H1 (cell line): ENCODE measurements around the gene VWA3B. TPM values are rescaled to one million over a fixed set of nuclear protein-coding genes. Genes with fewer than 3 reads are reported as not detected.

Source experiments
- CTCF ChIA-PET: fragments of 300-600 bp; sonication (Branson Sonifier 250); formaldehyde crosslinking; loops from one replicate; lab custom pipeline; 2021; ENCODE audit not compliant: partially characterized antibody; lab: Charles Lee
- POLR2A ChIA-PET: fragments of 300-600 bp; sonication (Branson Sonifier 250); formaldehyde crosslinking; loops from one replicate; lab custom pipeline; 2021; ENCODE audit warnings: inconsistent platforms; ENCODE audit not compliant: partially characterized antibody; lab: Charles Lee
- DNase-seq, 2 experiments: peaks; one replicate each; pipeline versions ENCODE4 v3.0.0 to v3.0.0-alpha.2; 2010 to 2022; ENCODE audit warnings: low spot score in 2 of 2, low read depth in 1 of 2, mixed read lengths in 1 of 2
- FAIRE-seq: peaks from 2 replicates; lab custom pipeline; 2011; peaks lifted over from hg19 to GRCh38; lab: Jason Lieb, UNC
- H2AFZ ChIP-seq: 2 replicates; pipeline ENCODE4 v1.8.1; 2012; ENCODE audit warnings: low read length, inconsistent platforms
- H2AK5ac ChIP-seq: 2 replicates; pipeline ENCODE4 v1.6.1; 2013; ENCODE audit warnings: low read depth, low read length
- H2BK120ac ChIP-seq: replicated peaks from 2 replicates; pipeline ENCODE3; 2013; ENCODE audit warnings: low read depth, low read length, inconsistent platforms
- H2BK12ac ChIP-seq: 2 replicates; pipeline ENCODE4 v1.6.1; 2013; ENCODE audit warnings: low read depth, low read length
- H2BK15ac ChIP-seq: 2 replicates; pipeline ENCODE4 v1.6.1; 2013; ENCODE audit warnings: low read length
- H2BK20ac ChIP-seq: 2 replicates; pipeline ENCODE4 v1.6.1; 2013; ENCODE audit warnings: low read length
- H2BK5ac ChIP-seq: 2 replicates; pipeline ENCODE4 v1.6.1; 2013; ENCODE audit warnings: low read depth, low read length
- H3K14ac ChIP-seq: 2 replicates; pipeline ENCODE4 v1.6.1; 2013; ENCODE audit warnings: inconsistent platforms; ENCODE audit not compliant: insufficient read length
- H3K18ac ChIP-seq: 2 replicates; pipeline ENCODE4 v1.6.1; 2013; ENCODE audit warnings: low read length; ENCODE audit errors: extremely low read depth
- H3K23ac ChIP-seq: 2 replicates; pipeline ENCODE4 v1.6.1; 2013; ENCODE audit warnings: inconsistent platforms; ENCODE audit not compliant: insufficient read length
- H3K23me2 ChIP-seq: 2 replicates; pipeline ENCODE4 v1.6.1; 2013; ENCODE audit warnings: low read depth, low read length
- H3K27ac ChIP-seq: 2 replicates; pipeline ENCODE4 v1.6.1; 2011; ENCODE audit warnings: low read depth, low read length, inconsistent platforms
- H3K27me3 ChIP-seq, 4 experiments: replicated peaks in 1 of 4; 1 replicate in 1 of 4; 2 replicates in 3 of 4; pipeline versions ENCODE4 v1.6.1 to v1.8.1; 2011 to 2013; ENCODE audit warnings: low read length in 3 of 4, mild to moderate bottlenecking in 3 of 4, inconsistent platforms in 2 of 4, mixed read lengths in 2 of 4, moderate library complexity in 1 of 4; ENCODE audit not compliant: control insufficient read depth in 3 of 4, insufficient read depth in 3 of 4; ENCODE audit errors: extremely low read depth in 1 of 4
- H3K36me3 ChIP-seq, 4 experiments: 2 replicates each; pipeline versions ENCODE4 v1.6.1 to v1.8.1; 2011 to 2013; ENCODE audit warnings: mild to moderate bottlenecking in 4 of 4, low read length in 3 of 4, moderate library complexity in 2 of 4, control low read depth in 1 of 4, inconsistent platforms in 1 of 4; ENCODE audit not compliant: insufficient read depth in 4 of 4, control insufficient read depth in 2 of 4
- H3K4ac ChIP-seq: replicated peaks from 2 replicates; pipeline ENCODE3; 2013; ENCODE audit warnings: low read length, low read depth, mixed read lengths, inconsistent platforms; ENCODE audit not compliant: insufficient read length
- H3K4me1 ChIP-seq, 4 experiments: replicated peaks in 1 of 4; 1 replicate in 1 of 4; 2 replicates in 3 of 4; pipeline versions ENCODE4 v1.6.1 to v1.8.1; 2011 to 2013; ENCODE audit warnings: low read length in 3 of 4, inconsistent platforms in 2 of 4, mixed read lengths in 1 of 4; ENCODE audit not compliant: insufficient read depth in 4 of 4, control insufficient read depth in 3 of 4
- H3K4me2 ChIP-seq, 2 experiments: 2 replicates each; pipeline versions ENCODE4 v1.6.1 to v1.8.1; 2011 to 2013; ENCODE audit warnings: low read depth in 2 of 2, low read length in 2 of 2, control low read depth in 1 of 2, inconsistent platforms in 1 of 2, mild to moderate bottlenecking in 1 of 2; ENCODE audit not compliant: insufficient read depth in 1 of 2
- H3K4me3 ChIP-seq, 4 experiments: fragments of 200-600, 300-600 bp in 1 of 4; sonication (generic), shearing (Covaris generic), sonication (Bioruptor Twin) in 1 of 4; 2 replicates each; pipeline versions ENCODE4 v1.5.1 to v1.8.1; 2011 to 2016; ENCODE audit warnings: low read length in 4 of 4, low read depth in 3 of 4, control low read depth in 2 of 4, inconsistent platforms in 2 of 4, mild to moderate bottlenecking in 2 of 4, mixed read lengths in 1 of 4, moderate library complexity in 1 of 4; ENCODE audit not compliant: insufficient read depth in 2 of 4; ENCODE audit errors: extremely low read depth in 1 of 4
- H3K56ac ChIP-seq: replicated peaks from 2 replicates; pipeline ENCODE3; 2013; ENCODE audit warnings: low read depth, mild to moderate bottlenecking, mixed read lengths, low read length, inconsistent platforms; ENCODE audit not compliant: insufficient read length
- H3K79me1 ChIP-seq: 2 replicates; pipeline ENCODE4 v1.6.1; 2013; ENCODE audit warnings: low read depth, low read length, control low read depth
- H3K79me2 ChIP-seq, 2 experiments: 2 replicates each; pipeline versions ENCODE4 v1.6.1 to v1.8.1; 2012 to 2013; ENCODE audit warnings: low read length in 2 of 2, mild to moderate bottlenecking in 2 of 2, inconsistent platforms in 1 of 2; ENCODE audit not compliant: insufficient read depth in 2 of 2, control insufficient read depth in 1 of 2
- H3K9ac ChIP-seq, 4 experiments: replicated peaks in 1 of 4; 1 replicate in 1 of 4; 2 replicates in 3 of 4; pipeline versions ENCODE4 v1.6.1 to v1.8.1; 2011 to 2013; ENCODE audit warnings: low read depth in 3 of 4, low read length in 3 of 4, control low read depth in 2 of 4, mild to moderate bottlenecking in 2 of 4, moderate library complexity in 2 of 4, inconsistent platforms in 1 of 4; ENCODE audit errors: extremely low read depth in 1 of 4
- H3K9me3 ChIP-seq, 2 experiments: 2 replicates each; pipeline versions ENCODE4 v1.6.1 to v1.8.1; 2012 to 2013; ENCODE audit warnings: mild to moderate bottlenecking in 2 of 2, moderate library complexity in 2 of 2, control low read depth in 1 of 2, inconsistent platforms in 1 of 2, low read depth in 1 of 2, low read length in 1 of 2, mixed read lengths in 1 of 2; ENCODE audit not compliant: insufficient read depth in 2 of 2
- H4K20me1 ChIP-seq, 2 experiments: replicated peaks in 1 of 2; 2 replicates each; pipeline versions ENCODE3 to v1.8.1; 2011 to 2013; ENCODE audit warnings: inconsistent platforms in 2 of 2, low read length in 2 of 2, mild to moderate bottlenecking in 1 of 2; ENCODE audit not compliant: insufficient read depth in 2 of 2, control insufficient read depth in 1 of 2
- H4K5ac ChIP-seq: 2 replicates; pipeline ENCODE4 v1.6.1; 2013; ENCODE audit warnings: low read length, low read depth, mixed read lengths, inconsistent platforms; ENCODE audit not compliant: insufficient read length
- H4K8ac ChIP-seq: 2 replicates; pipeline ENCODE4 v1.8.0; 2013; ENCODE audit warnings: mild to moderate bottlenecking, moderate library complexity, low read length, inconsistent platforms; ENCODE audit not compliant: insufficient read depth; ENCODE audit errors: extremely low read depth
- H4K91ac ChIP-seq: replicated peaks from 2 replicates; pipeline ENCODE3; 2013; ENCODE audit warnings: low read length, mixed read lengths, inconsistent platforms; ENCODE audit not compliant: insufficient read length
- CBX5 ChIP-seq: fragments of 300-800, 300-1000 bp; sonication (generic); IDR thresholded peaks from 2 replicates; pipeline ENCODE4 v1.7.1; 2016; ENCODE audit warnings: antibody characterized with exemption, low read length, low read depth
- E2F6 ChIP-seq: IDR thresholded peaks from 2 replicates; pipeline ENCODE4 v1.6.1; 2012; ENCODE audit warnings: inconsistent platforms
- KDM4A ChIP-seq: IDR thresholded peaks from one replicate; pipeline ENCODE4 v1.7.1; 2012; ENCODE audit warnings: low read depth, mild to moderate bottlenecking, moderate library complexity, low read length, inconsistent platforms; ENCODE audit not compliant: severe bottlenecking
- KDM5A ChIP-seq: fragments of 200-600 bp; IDR thresholded peaks from 2 replicates; pipeline ENCODE4 v1.7.1; 2012; ENCODE audit warnings: mild to moderate bottlenecking, low read length, inconsistent platforms, mixed read lengths
- RFX5 ChIP-seq: IDR thresholded peaks from 2 replicates; pipeline ENCODE4 v1.6.1; 2011; ENCODE audit warnings: low read depth, low read length, improper control_type of control experiment, borderline replicate concordance
- SIN3A ChIP-seq, 2 experiments: IDR thresholded peaks in 1 of 2; conservative IDR thresholded peaks in 1 of 2; 2 replicates each; pipeline ENCODE4 v1.6.1; 2011 to 2012; ENCODE audit warnings: low read length in 2 of 2, improper control_type of control experiment in 1 of 2, low read depth in 1 of 2, mild to moderate bottlenecking in 1 of 2
- SIX5 ChIP-seq: IDR thresholded peaks from 2 replicates; pipeline ENCODE4 v1.6.1; 2011; ENCODE audit warnings: mild to moderate bottlenecking, low read depth, low read length
- SP1 ChIP-seq: IDR thresholded peaks from 2 replicates; pipeline ENCODE4 v1.6.1; 2011; ENCODE audit warnings: low read depth, low read length
- SP2 ChIP-seq: IDR thresholded peaks from 2 replicates; pipeline ENCODE4 v1.6.1; 2012; ENCODE audit warnings: mild to moderate bottlenecking, low read length, inconsistent platforms
- SUZ12 ChIP-seq: fragments of 200-600 bp; sonication (generic); IDR thresholded peaks from 2 replicates; pipeline ENCODE4 v1.6.1; 2012; ENCODE audit warnings: mild to moderate bottlenecking, inconsistent platforms, low read length, moderate library complexity, mixed read lengths
- TEAD4 ChIP-seq: IDR thresholded peaks from 2 replicates; pipeline ENCODE4 v1.6.1; 2012; ENCODE audit warnings: low read depth, low read length, inconsistent platforms, mixed read lengths
- WGBS, 2 experiments: shearing (Covaris generic) in 1 of 2; methylation state at CpG; one replicate each; pipeline versions ENCODE4 v1.1.6 to v1.1.7; 2013 to 2015; ENCODE audit warnings: low lambda C conversion rate in 2 of 2, mixed read lengths in 2 of 2, inconsistent platforms in 1 of 2, low coverage in 1 of 2, missing lambda C conversion rate in 1 of 2; ENCODE audit not compliant: insufficient replicate concordance in 2 of 2, insufficient coverage in 1 of 2, insufficient read length in 1 of 2; ENCODE audit errors: extremely low coverage in 1 of 2, missing lambda C conversion rate in 1 of 2; 5-methylcytosine and 5-hydroxymethylcytosine counted together
- polyA plus RNA-seq, 7 experiments: library from polyadenylated mRNA; depleted of rRNA in 3 of 7; stranded (reverse) in 5 of 7; unstranded in 2 of 7; fragments of >200 nt in 5 of 7; fragments of 200-250 nt in 2 of 7; gene quantifications; 1 replicate in 5 of 7; 2 replicates in 1 of 7; 4 replicates in 1 of 7; pipeline versions ENCODE4 v1.2.1 to v1.2.3, GENCODE V29; 2011 to 2013; ENCODE audit warnings: missing spikeins in 2 of 7, mixed read lengths in 2 of 7
- total RNA-seq: library from RNA; stranded (reverse); fragmentation: NEBNext Ultra II Directional; extraction: Animal tissue kit (Norgen Biotek cat#: 25700); gene quantifications from 2 replicates; pipeline ENCODE4 v1.2.1, GENCODE V29; 2021

VWA3B gene
- total and polyA plus RNA-seq, 2 of the 8 experiments (the other 6 are each of a cell fraction or from before 2014, with no cell fraction given), result not detected

- Histone ChIP-seq H3K56ac (no peak overlapping the region), H2BK12ac (no peak overlapping the region), H2BK120ac (no peak overlapping the region), H3K27ac (no peak overlapping the region), H3K4me1 (peaks cover 0 to 9% (median 3%) of the 10 kb centered on the region in 4 experiments; a peak in 3 of 7 replicates), H3K27me3 (peaks cover 0 to 4% (median 2%) of the 10 kb centered on the region in 4 experiments; a peak in 3 of 7 replicates), H2BK5ac (no peak overlapping the region), H3K18ac (no peak overlapping the region), H2BK15ac (no peak overlapping the region), H3K79me2 (no peaks in the 10 kb centered on the region), H3K4ac (no peak overlapping the region), H3K9ac (no peak overlapping the region), H4K20me1 (no peaks in the 10 kb centered on the region), H3K4me3 (no peak overlapping the region), H4K8ac (no peak overlapping the region), H4K5ac (no peak overlapping the region), H2AK5ac (no peak overlapping the region), H3K36me3 (no peaks in the 10 kb centered on the region; a peak in 1 of 8 replicates), H3K9me3 (no peaks in the 10 kb centered on the region), H4K91ac (no peak overlapping the region), H3K79me1 (no peaks in the 10 kb centered on the region), H2BK20ac (no peak overlapping the region), H3K4me2 (no peak overlapping the region), H3K23me2 (peaks cover 2% of the 10 kb centered on the region; the same call in 1 of the 2 replicates), H2AFZ (no peak overlapping the region), H3K14ac (no peak overlapping the region), H3K23ac (no peak overlapping the region)
- ChIA-PET CTCF (interaction anchor here (0.6 to 1.3 kb wide), 3 partner anchors 28 to 1790 kb away, joined by 3 to 4 read pairs (median 3); no protein-coding TSS in a partner anchor), POLR2A (no interaction called here)
- WGBS, 2 experiments, result 93% methylated on average over 14 of the region's 15 CpGs; no CpG with 5 or more reads in 1 of the 2 experiments
- no peak for FAIRE-seq
- no peak for DNase-seq
- TF ChIP-seq KDM4A (no peak), TEAD4 (no peak), KDM5A (no peak), SP2 (no peak), RFX5 (no peak), SIN3A (conservative IDR thresholded peaks at IDR 0.05 in 1 of 2, IDR thresholded peaks at IDR 0.05 in 1 of 2; ENCODE audit: low read depth in 1 of 2, low read length in 2 of 2) (no peak), CBX5 (no peak), SUZ12 (no peak), SIX5 (no peak), SP1 (no peak), E2F6 (no peak)
Measured at GRCh38 chr2:98127229-98127989, 40.4 kb downstream of the VWA3B start.
